Uterus (tissue), 4 donors: ENCODE data around the gene CSNK2A2. TPM values are rescaled to one million over a fixed set of nuclear protein-coding genes. Genes with fewer than 3 reads are reported as not detected.

Experiments used
- DNase-seq, 2 donors: peaks; one replicate each; pipeline ENCODE4 v3.0.0-alpha.2; 2019 to 2020
- H3K27ac ChIP-seq, 2 donors: fragments of 200-600 bp; sonication (generic); 1 replicate in 1 of 2; 2 replicates in 1 of 2; pipeline ENCODE4 v1.5.1; 2016 to 2018
- H3K27me3 ChIP-seq, 2 donors: fragments of 200-600 bp; sonication (generic); one replicate each; pipeline ENCODE4 v1.5.1; 2018 to 2019; ENCODE audit warnings: control low read depth in 1 of 2
- H3K36me3 ChIP-seq, 2 donors: fragments of 200-600 bp; sonication (generic); one replicate each; pipeline ENCODE4 v1.5.1; 2019; ENCODE audit warnings: control low read depth in 1 of 2
- H3K4me1 ChIP-seq, 2 donors: fragments of 200-600 bp; sonication (generic); one replicate each; pipeline ENCODE4 v1.5.1; 2018 to 2019; ENCODE audit warnings: control low read depth in 1 of 2
- H3K4me3 ChIP-seq, 2 donors: fragments of 200-600 bp; sonication (generic); 1 replicate in 1 of 2; 2 replicates in 1 of 2; pipeline ENCODE4 v1.5.1; 2018 to 2019; ENCODE audit warnings: mild to moderate bottlenecking in 1 of 2
- H3K9me3 ChIP-seq, 2 donors: fragments of 200-600 bp; sonication (generic); one replicate each; pipeline ENCODE4 v1.5.1; 2019; ENCODE audit warnings: control low read depth in 1 of 2
- POLR2A ChIP-seq, 2 donors: fragments of 450-650 bp; IDR thresholded peaks; one replicate each; pipeline ENCODE4 v1.6.1; 2016; ENCODE audit warnings: antibody characterized with exemption in 2 of 2, mild to moderate bottlenecking in 1 of 2, moderate library complexity in 1 of 2
- intact Hi-C: fragments of 100-400 bp; cut with DNase I; formaldehyde crosslinking; loops from one replicate; pipeline ENCODE4 v1.15.1; 2023; ENCODE audit warnings: low total_unique reads
- total RNA-seq, 4 donors: library from RNA; depleted of rRNA in 3 of 4; stranded (reverse); fragments of >200 nt in 3 of 4; gene quantifications; one replicate each; pipeline versions ENCODE4 v1.1.0 to v1.2.4, GENCODE V29; 2014 to 2023
- TF ChIP-seq, protein P1 (sequence below), 4 experiments: fragments of 200-600 bp in 2 of 4; fragments of 450-650 bp in 2 of 4; sonication (generic) in 2 of 4; IDR thresholded peaks; one replicate each; pipeline ENCODE4 v1.5.1; 2016 to 2019; ENCODE audit warnings: antibody characterized with exemption in 4 of 4, mild to moderate bottlenecking in 2 of 4, moderate library complexity in 1 of 4
- donor health status: DM: yes; HTN: yes; CAD: no.

CSNK2A2 gene
- total RNA-seq, 4 donors from 2014 or later: 28.1 to 62.5 (median 45.9) TPM

GRCh38 chr16:58114827-58115825 lies 82.8 kb downstream of the CSNK2A2 start:
- TF ChIP-seq, protein P1, sequence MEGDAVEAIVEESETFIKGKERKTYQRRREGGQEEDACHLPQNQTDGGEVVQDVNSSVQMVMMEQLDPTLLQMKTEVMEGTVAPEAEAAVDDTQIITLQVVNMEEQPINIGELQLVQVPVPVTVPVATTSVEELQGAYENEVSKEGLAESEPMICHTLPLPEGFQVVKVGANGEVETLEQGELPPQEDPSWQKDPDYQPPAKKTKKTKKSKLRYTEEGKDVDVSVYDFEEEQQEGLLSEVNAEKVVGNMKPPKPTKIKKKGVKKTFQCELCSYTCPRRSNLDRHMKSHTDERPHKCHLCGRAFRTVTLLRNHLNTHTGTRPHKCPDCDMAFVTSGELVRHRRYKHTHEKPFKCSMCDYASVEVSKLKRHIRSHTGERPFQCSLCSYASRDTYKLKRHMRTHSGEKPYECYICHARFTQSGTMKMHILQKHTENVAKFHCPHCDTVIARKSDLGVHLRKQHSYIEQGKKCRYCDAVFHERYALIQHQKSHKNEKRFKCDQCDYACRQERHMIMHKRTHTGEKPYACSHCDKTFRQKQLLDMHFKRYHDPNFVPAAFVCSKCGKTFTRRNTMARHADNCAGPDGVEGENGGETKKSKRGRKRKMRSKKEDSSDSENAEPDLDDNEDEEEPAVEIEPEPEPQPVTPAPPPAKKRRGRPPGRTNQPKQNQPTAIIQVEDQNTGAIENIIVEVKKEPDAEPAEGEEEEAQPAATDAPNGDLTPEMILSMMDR (IDR thresholded peaks at IDR 0.05): no peak
- no peak for TF ChIP-seq POLR2A (IDR thresholded peaks at IDR 0.05)
- no peaks in the 10 kb centered on the region for H3K36me3 ChIP-seq
- intact Hi-C loops: no loop called here
- H3K4me1 ChIP-seq: peaks cover 2 to 8% of the 10 kb centered on the region in 2 donors
- no peaks in the 10 kb centered on the region for H3K27me3 ChIP-seq
- H3K27ac ChIP-seq: peak overlapping the region in 1 of 2 donors; percentile 37
- no peaks in the 10 kb centered on the region for H3K9me3 ChIP-seq
- H3K4me3 ChIP-seq: no peak overlapping the region
- DNase-seq: no peak

DNA sequence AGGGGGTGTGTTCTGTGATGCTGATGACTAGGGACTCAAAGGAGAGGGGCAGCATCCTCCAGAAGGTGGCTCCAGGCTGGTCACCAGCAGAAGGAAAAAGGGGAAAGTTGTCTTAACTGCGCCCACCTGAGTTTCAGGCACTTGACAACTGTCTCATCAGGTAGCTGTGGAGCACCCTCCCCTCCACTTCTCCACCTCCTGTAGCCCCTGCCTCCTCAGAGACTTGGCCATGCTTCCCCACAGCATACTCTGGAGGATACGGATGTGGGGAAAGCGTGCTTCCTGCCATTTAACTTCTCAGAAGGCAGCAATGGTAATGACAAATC lies 86.6 kb downstream of the CSNK2A2 start:
- intact Hi-C loops: no loop called here

DNA sequence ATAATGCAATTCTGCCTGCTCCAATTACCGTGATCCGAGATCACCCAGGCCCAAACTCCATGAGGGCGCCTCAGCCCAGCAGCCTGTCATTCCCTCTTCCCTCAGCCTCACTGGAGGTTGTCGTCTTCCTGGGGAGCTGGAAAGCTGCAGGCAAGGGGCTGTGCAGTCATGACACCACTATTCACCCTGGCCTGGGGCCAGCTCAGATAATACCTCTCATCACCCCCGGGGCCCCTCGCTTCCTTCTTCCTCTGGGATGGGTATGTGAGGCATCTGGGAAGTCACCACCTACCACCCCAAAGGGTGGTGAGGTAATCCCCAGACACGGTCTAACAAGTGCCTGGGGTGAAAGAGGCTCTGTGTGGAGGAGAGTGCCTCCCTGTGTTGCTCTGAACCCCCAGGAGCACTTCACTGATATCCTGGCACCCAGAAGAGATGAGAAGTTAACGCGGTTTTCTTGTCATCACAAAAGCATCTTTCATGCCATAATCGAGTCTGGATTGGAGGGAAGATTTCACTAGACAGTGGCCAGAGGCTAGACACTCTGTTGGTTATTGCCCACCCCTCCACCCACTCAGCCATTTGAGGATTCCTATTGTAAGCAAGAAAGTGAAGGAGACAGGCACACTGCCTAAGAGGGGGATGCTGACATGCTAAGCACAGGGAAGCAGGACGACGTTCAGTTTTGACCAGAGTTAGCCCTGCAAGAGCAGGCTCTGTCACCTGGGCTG lies 87.2 kb downstream of the CSNK2A2 start:
- Histone ChIP-seq H3K27ac (no peak overlapping the region), H3K27me3 (no peaks in the 10 kb centered on the region), H3K36me3 (no peaks in the 10 kb centered on the region), H3K4me3 (no peak overlapping the region), H3K4me1 (no peaks in the 10 kb centered on the region), H3K9me3 (no peaks in the 10 kb centered on the region)
- TF ChIP-seq, protein P1 (IDR thresholded peaks at IDR 0.05): no peak
- TF ChIP-seq POLR2A (IDR thresholded peaks at IDR 0.05): no peak
- intact Hi-C loops: no loop called here
- no peak for DNase-seq

More for the DNA sequence above, 86.6 kb downstream of the CSNK2A2 start:
- Histone ChIP-seq H3K27me3 (no peaks in the 10 kb centered on the region), H3K4me1 (peaks cover 0 to 4% of the 10 kb centered on the region in 2 donors), H3K9me3 (no peaks in the 10 kb centered on the region), H3K4me3 (no peak overlapping the region), H3K27ac (no peak overlapping the region), H3K36me3 (no peaks in the 10 kb centered on the region)
- TF ChIP-seq, protein P1 (IDR thresholded peaks at IDR 0.05): no peak
- TF ChIP-seq POLR2A (IDR thresholded peaks at IDR 0.05): no peak
- no peak for DNase-seq

- no peaks in the 10 kb centered on the region for H3K4me1 ChIP-seq
- intact Hi-C loops: no loop called here
- H3K27ac ChIP-seq: no peak overlapping the region
- TF ChIP-seq POLR2A (IDR thresholded peaks at IDR 0.05): no peak
- TF ChIP-seq, protein P1 (IDR thresholded peaks at IDR 0.05): no peak
- H3K36me3 ChIP-seq: no peaks in the 10 kb centered on the region
- no peak for DNase-seq
- H3K9me3 ChIP-seq: no peaks in the 10 kb centered on the region
- H3K4me3 ChIP-seq: no peak overlapping the region
- H3K27me3 ChIP-seq: no peaks in the 10 kb centered on the region
Observed at GRCh38 chr16:58109881-58110280, 88.0 kb downstream of the CSNK2A2 start.

DNA sequence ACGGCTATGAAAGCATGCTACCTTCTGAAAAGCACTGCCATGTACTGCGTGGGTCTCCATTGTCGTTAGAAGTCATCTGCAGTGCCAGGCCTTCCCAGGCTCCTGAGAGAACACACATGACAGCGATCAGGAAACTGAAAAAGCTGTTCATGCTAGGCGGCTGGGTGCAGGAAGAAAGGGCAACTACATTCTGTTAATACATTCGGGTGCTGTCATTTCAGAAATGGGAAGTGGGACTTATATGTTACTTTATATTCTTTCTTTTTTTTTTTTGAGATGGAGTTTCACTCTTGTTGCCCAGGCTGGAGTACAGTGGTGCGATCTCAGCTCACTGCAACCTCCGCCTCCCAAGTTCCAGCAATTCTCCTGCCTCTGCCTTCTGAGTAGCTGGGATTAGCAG lies 88.6 kb downstream of the CSNK2A2 start:
- Histone ChIP-seq H3K36me3 (no peaks in the 10 kb centered on the region), H3K27ac (no peak overlapping the region), H3K4me1 (no peaks in the 10 kb centered on the region), H3K27me3 (no peaks in the 10 kb centered on the region), H3K4me3 (no peak overlapping the region), H3K9me3 (no peaks in the 10 kb centered on the region)
- intact Hi-C loops: no loop called here
- TF ChIP-seq POLR2A (IDR thresholded peaks at IDR 0.05): no peak
- TF ChIP-seq, protein P1 (IDR thresholded peaks at IDR 0.05): no peak
- no peak for DNase-seq
